HG03064 (cell line): ENCODE data around the gene CEP57.
"Not testable (repeated sequence)": the region's sequence is repeated elsewhere in the genome, so short reads cannot be mapped to it uniquely, and the experiment has no call there.

Experiments used
- ATAC-seq: cut with Tn5 transposase; IDR thresholded peaks from one replicate; pipeline ENCODE4 v1.9.1; 2021; ENCODE audit warnings: low read depth; ENCODE audit not compliant: unreplicated experiment

CEP57 gene

GRCh38 chr11:95795627-95796295 is 5.5 kb downstream of the CEP57 start:
- ATAC-seq = no peak

GRCh38 chr11:95796501-95796900 is 6.2 kb downstream of the CEP57 start:
- no peak for ATAC-seq

GRCh38 chr11:95799546-95799945 is 9.2 kb downstream of the CEP57 start:
- no peak for ATAC-seq

DNA sequence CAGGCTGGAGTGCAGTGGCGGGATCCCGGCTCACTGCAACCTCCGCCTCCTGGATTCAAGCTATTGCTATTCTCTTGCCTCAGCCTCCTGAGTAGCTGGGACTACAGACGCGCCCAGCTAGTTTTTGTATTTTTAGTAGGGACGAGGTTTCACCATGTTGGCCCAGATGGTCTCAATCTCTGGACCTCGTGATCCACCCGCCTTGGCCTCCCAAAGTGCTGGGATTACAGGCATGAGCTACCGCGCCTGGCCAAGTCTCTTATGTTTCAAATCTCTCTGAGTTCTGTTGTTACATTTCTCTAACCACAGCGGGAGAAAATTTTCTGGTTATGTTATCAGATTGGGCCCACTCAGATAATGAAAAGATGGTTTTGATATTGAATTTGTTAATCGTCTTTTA is 10.1 kb downstream of the CEP57 start:
- ATAC-seq = no peak

- ATAC-seq = no peak
Measured at GRCh38 chr11:95802806-95803205, 12.5 kb downstream of the CEP57 start.

- no peak for ATAC-seq
Measured at GRCh38 chr11:95803973-95804372, 13.7 kb downstream of the CEP57 start.

DNA sequence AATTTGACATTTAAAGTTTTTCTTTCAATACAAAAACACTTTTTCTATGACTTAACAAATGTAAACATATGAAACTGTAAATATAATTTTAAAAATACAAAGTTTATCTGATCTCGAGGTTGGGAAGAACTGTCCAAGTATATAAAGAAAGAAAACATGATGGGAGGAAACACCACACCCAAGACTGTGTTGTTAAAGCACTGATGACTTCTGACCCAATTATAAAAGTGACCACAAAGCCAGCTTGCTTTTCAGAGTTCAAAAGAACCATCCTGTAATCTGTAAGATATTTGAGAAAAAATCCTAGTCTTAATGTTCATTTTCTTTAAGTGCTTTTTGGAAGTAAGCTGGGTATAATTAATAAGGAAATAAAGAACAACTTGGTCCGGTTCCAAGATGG is 15.6 kb downstream of the CEP57 start:
- ATAC-seq = no peak

DNA sequence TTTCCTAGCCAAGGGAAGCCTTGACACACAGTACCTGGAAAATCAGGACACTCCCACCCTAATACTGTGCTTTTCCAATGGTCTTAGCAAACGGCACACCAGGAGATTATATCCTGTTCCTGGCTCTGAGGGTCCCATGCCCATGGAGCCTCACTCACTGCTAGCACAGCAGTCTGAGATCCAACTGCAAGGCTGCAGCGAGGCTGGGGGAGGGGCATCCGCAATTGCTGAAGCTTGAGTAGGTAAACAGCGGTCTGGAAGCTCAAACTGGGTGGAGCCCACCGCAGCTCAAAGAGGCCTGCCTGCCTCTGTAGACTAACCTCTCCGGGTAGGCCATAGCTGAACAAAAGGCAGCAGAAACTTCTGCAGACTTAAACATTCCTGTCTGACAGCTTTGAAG is 16.2 kb downstream of the CEP57 start:
- ATAC-seq = not testable (repeated sequence)

DNA sequence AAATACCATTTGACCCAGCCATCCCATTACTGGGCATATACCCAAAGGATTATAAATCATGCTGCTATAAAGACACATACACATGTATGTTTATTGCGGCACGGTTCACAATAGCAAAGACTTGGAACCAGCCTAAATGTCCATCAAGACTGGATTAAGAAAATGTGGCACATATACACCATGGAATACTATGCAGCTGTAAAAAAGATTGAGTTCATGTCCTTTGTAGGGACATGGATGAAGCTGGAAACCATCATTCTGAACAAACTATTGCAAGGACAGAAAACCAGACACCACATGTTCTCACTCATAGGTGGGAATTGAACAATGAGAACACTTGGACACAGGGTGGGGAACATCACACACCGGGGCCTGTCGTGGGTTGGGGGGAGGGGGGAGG is 20.8 kb downstream of the CEP57 start:
- not testable (repeated sequence) for ATAC-seq

DNA sequence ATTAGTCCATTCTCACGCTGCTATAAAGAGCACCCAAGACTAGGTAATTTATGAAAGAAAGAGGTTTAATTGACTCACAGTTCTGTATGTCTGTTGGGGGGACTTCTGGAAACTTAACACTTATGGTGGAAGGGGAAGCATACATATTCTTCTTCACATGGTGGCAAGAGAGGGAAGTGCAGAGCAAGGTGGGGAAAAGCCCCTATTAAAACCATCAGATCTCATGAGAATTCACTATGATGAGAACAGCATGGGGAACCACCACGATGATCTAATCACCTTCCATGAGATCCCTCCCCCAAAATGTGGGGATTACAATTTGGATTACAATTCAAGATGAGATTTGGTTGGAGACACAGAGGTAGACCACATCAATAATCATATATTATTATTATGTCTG is 25.7 kb downstream of the CEP57 start:
- ATAC-seq = no peak

- no peak for ATAC-seq
Measured at GRCh38 chr11:95821640-95822039, 31.3 kb downstream of the CEP57 start.

GRCh38 chr11:95827696-95828095 is 37.4 kb downstream of the CEP57 start:
- no peak for ATAC-seq

GRCh38 chr11:95829580-95830259 is 39.4 kb downstream of the CEP57 start:
- ATAC-seq = no peak

GRCh38 chr11:95831198-95831883 is 41.0 kb downstream of the CEP57 start:
- ATAC-seq = no peak

DNA sequence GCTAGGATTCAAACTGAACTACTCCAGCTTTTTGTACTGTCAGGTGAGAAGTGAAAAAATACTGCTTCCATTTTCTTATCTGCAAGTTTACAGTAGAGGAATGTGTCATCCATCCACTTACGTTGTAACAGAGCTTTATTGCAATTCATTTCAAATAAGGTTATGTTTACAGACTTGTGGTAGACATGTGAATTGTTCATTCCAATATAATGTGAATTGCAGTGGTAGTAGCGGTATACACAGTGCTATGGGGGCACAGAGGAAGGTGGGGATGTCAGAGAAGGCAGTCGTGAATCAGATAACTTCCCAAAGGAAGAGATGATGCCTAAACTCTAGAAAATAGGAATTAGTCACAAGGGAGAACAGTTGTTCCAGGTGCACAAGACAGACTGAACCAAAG is 42.5 kb downstream of the CEP57 start:
- ATAC-seq = no peak

- no peak for ATAC-seq
Measured at GRCh38 chr11:95833378-95833777, 43.1 kb downstream of the CEP57 start.

DNA sequence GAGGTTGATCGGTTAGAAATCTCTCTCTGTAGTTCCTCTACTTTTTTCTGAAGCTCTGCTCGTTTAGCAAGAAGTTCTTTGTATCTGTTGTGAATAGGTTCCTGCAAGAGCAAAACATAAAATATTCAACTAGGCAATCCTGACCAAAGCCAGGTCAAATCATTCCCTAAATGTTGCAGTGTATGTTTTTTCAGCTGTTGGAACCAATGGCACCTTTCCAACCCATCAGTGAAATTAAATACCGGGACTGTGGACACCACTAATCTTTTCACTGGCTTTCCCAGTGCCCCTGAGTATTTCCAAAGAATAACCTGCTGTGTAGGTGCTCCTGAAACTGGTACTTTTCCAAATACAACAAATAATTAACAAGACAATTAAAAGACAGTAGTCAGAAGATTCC is 45.1 kb downstream of the CEP57 start:
- no peak for ATAC-seq

DNA sequence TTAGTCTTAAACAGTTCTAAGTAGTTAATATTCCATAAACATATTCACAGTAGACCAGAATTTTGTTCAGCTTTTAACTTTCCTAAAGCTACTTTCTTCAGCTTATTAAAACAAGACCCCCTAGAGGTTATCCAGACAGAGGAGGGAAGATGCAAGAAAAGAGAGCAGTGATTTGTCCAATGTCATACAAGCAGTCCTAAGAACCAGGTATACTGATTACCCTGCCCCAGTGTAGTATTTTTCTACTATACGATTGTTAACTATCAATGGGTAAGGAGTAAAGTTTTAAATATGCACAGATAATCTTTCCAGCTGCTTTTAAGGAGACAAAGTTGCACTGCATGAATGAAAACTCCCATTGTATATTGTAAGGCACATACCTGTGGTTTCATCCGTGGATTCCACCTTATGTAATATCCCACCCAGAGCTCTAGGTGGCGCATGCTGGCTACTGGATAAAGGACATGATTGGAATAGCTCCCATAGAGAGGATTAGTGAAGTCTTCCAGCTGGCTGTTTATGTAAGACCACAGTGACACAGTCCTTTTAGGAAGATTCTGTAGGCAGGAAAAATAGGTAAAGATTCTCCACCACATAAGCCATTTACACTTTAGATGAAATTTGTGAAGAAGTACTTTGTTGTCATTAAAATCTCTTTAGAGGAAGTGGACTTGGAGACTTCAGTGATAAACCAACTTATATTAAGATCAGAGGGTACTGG is 45.6 kb downstream of the CEP57 start:
- ATAC-seq = peak; percentile 77

GRCh38 chr11:95845167-95845566 is 54.9 kb downstream of the CEP57 start:
- ATAC-seq = no peak

DNA sequence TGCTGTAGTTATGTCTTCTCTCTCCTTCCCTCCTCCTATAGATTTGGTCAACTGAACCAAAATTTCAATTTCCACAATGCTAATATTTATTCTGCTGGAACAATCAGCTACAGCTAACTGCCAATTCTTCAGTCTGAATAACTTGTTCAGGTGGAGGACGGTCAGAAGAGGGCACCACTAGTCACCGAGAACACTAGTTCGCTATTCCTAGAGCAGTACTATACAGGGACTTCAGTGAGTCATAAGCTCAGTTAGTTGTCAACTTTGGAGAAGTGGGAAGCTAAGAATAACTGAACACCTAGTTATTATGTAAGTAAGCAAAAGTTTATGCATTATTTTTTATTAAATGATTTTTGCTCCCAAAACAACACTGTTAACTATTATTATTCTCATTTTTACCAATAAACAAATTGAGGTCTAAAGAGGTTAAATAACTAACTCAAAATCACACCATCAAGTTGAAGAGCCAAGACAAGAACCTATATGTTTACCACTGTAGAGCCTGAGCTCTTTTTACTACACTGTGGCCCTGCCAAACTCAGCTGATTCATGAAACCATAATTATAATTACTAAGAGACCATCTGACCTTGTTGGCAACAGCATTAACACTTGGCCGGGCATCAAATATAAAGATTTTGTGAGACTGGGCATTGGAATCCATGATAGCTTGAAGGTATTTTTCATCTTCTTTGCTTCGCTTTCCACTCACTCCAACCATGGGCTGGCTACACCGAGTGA is 59.0 kb downstream of the CEP57 start:
- ATAC-seq = no peak

DNA sequence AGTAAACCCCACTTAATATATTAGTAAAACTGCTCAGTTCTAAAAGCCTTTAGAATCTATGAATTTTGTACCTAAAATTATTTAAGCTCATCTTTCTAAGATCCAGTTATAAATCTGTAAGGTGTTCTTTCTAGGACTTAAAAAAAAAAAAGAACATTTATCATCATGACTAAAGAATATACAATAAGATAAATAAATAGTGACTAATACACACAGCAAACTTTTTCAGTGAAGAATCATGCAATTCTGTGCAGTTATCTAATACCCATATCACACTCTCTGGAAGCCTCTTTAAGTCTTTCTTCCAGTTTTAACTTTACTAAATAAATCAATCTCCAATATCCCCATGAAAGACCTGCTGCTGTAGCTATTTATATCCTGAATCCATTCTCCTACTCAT is 59.8 kb downstream of the CEP57 start:
- ATAC-seq = no peak
